Ishikawa (cell line): ENCODE measurements around the gene PCSK2.

Experiments
- CEBPB ChIP-seq: IDR thresholded peaks from 2 replicates; pipeline ENCODE4 v1.6.1; 2012
- CREB1 ChIP-seq: IDR thresholded peaks from 2 replicates; pipeline ENCODE4 v1.6.1; 2012; ENCODE audit warnings: low read depth
- EGR1 ChIP-seq: IDR thresholded peaks from 2 replicates; pipeline ENCODE4 v1.6.1; 2012
- EP300 ChIP-seq: IDR thresholded peaks from 2 replicates; pipeline ENCODE4 v1.6.1; 2012; ENCODE audit warnings: borderline replicate concordance
- FOXM1 ChIP-seq: IDR thresholded peaks from 2 replicates; pipeline ENCODE4 v1.6.1; 2012; ENCODE audit warnings: low read depth, borderline replicate concordance
- NFIC ChIP-seq: IDR thresholded peaks from 2 replicates; pipeline ENCODE4 v1.6.1; 2012
- RAD21 ChIP-seq: IDR thresholded peaks from 2 replicates; pipeline ENCODE4 v1.6.1; 2012; ENCODE audit warnings: low read depth
- TAF1 ChIP-seq: IDR thresholded peaks from 2 replicates; pipeline ENCODE4 v1.6.1; 2012; ENCODE audit warnings: low read depth, mild to moderate bottlenecking
- TCF12 ChIP-seq: IDR thresholded peaks from 2 replicates; pipeline ENCODE4 v1.6.1; 2012; ENCODE audit warnings: low read depth
- TEAD4 ChIP-seq: IDR thresholded peaks from 2 replicates; pipeline ENCODE4 v1.6.1; 2012
- YY1 ChIP-seq: IDR thresholded peaks from 2 replicates; pipeline ENCODE4 v1.6.1; 2012; ENCODE audit warnings: low read depth
- TF ChIP-seq, protein P1 (sequence below): IDR thresholded peaks from 2 replicates; pipeline ENCODE4 v1.6.1; 2012
- TF ChIP-seq, protein P2 (sequence below): IDR thresholded peaks from 2 replicates; pipeline ENCODE4 v1.6.1; 2012; ENCODE audit warnings: low read depth, mild to moderate bottlenecking

DNA sequence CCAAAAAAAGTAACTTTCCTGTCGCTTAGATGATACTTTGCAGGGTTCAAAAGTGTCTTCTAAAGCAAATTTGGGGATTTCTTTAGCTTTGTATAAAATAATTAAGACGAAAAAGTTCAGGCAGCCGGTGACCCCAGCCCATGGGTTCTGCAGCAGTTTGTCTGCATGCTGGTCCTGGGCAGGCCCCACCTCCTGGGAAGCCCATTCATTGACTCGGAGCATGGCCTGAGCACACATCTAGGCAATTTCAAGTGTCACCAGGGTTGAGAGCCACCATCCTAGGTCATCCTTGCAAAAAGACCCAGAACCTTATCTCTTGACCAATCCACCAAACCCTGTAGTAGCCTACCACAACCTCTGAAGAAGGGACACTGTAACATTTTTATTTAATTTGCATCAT, 283.7 kb downstream of the PCSK2 start:
- TF ChIP-seq TEAD4 (no peak), TCF12 (no peak), FOXM1 (no peak), YY1 (no peak), RAD21 (no peak), EP300 (no peak), EGR1 (no peak), TAF1 (no peak), CEBPB (no peak), CREB1 (no peak), NFIC (no peak)
- TF ChIP-seq, protein P1, sequence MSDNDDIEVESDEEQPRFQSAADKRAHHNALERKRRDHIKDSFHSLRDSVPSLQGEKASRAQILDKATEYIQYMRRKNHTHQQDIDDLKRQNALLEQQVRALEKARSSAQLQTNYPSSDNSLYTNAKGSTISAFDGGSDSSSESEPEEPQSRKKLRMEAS, result no peak
- TF ChIP-seq, protein P2, sequence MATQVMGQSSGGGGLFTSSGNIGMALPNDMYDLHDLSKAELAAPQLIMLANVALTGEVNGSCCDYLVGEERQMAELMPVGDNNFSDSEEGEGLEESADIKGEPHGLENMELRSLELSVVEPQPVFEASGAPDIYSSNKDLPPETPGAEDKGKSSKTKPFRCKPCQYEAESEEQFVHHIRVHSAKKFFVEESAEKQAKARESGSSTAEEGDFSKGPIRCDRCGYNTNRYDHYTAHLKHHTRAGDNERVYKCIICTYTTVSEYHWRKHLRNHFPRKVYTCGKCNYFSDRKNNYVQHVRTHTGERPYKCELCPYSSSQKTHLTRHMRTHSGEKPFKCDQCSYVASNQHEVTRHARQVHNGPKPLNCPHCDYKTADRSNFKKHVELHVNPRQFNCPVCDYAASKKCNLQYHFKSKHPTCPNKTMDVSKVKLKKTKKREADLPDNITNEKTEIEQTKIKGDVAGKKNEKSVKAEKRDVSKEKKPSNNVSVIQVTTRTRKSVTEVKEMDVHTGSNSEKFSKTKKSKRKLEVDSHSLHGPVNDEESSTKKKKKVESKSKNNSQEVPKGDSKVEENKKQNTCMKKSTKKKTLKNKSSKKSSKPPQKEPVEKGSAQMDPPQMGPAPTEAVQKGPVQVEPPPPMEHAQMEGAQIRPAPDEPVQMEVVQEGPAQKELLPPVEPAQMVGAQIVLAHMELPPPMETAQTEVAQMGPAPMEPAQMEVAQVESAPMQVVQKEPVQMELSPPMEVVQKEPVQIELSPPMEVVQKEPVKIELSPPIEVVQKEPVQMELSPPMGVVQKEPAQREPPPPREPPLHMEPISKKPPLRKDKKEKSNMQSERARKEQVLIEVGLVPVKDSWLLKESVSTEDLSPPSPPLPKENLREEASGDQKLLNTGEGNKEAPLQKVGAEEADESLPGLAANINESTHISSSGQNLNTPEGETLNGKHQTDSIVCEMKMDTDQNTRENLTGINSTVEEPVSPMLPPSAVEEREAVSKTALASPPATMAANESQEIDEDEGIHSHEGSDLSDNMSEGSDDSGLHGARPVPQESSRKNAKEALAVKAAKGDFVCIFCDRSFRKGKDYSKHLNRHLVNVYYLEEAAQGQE, result no peak
